ENCODE measurements around the gene AGAP1.

The AGAP1 gene

GRCh38 chr2:235688511-235689426 is 194.9 kb downstream of the AGAP1 start:
- DNase-seq (ENCODE audit: low read depth, low spot score): no peak

DNA sequence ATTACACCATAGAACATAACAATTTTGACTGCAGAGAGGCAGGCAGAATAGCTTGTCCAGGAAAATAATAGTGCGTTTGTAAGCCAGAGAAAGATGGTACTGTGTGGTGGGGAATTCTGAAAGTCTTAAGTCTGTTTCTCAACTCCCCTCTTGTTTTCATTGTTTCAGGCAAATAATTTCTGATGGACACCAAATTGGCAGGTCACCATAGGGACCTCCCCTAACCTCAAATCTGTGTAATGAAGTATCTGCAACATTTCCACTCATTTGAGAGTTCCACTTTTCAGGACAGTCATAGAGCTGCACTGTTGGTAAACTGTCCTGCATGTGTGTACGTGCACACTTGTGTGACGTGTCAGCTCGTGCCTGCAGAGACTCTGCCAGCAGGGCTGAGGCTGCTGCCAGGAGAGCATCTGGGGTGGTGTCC is 195.6 kb downstream of the AGAP1 start:
- no peak for DNase-seq (ENCODE audit: low read depth, low spot score)

GRCh38 chr2:235690082-235690808 is 196.4 kb downstream of the AGAP1 start:
- no peak for DNase-seq (ENCODE audit: low read depth, low spot score)

- DNase-seq (ENCODE audit: low read depth, low spot score): no peak
Observed at GRCh38 chr2:235690809-235691450, 197.1 kb downstream of the AGAP1 start.

- DNase-seq (ENCODE audit: low read depth, low spot score): no peak
Observed at GRCh38 chr2:235692076-235692475, 198.2 kb downstream of the AGAP1 start.

DNA sequence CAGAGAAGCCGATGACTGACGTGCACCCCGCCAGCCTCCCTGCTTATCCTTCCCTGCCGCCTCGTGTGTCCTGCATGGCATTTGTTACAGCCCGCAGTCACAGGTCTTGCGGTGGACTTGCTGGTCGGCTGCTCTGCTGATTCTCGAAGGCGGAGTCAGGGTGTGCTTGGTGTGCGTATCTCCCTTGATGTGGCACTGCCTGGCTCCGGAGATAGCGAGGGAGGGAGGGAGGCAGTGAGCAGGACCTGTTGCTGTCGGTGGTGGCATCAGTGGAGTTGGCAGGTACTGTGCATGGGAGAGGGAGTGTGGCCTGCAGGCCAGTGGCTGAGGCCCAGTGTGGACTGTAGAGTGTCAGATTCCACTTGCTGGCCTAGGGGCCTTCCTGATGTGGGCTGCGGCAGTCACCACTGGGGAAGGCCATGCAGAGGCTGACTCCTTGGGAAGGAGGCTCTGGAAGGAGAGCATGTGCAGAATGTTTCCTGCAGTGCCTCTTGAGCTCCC is 198.9 kb downstream of the AGAP1 start:
- DNase-seq (ENCODE audit: low read depth, low spot score): no peak

- DNase-seq (ENCODE audit: low read depth, low spot score): no peak
Observed at GRCh38 chr2:235693279-235693678, 199.4 kb downstream of the AGAP1 start.

- no peak for DNase-seq (ENCODE audit: low read depth, low spot score)
Observed at GRCh38 chr2:235694721-235695601, 201.1 kb downstream of the AGAP1 start.

- DNase-seq (ENCODE audit: low read depth, low spot score): no peak
Observed at GRCh38 chr2:235695602-235695895, 201.7 kb downstream of the AGAP1 start.

DNA sequence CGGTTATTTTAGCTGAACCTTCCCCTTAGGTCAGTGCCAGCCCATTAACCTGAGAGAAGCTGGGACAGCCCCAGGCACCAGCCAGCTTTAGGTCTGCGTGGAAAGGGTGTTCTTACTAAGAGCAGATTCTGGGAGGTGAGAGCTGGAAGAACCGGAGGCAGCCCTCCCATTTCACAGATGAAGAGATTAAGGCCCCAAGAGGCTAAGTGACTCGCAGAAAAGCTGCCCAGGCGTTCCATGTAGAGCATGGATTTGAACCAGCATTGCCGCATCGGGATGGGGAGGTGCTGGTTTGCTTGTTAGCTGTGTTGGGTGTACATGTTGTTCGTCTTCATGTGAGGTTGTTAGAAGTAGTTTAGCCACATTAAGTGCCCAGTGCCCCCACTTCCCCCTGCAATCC is 203.2 kb downstream of the AGAP1 start:
- DNase-seq (ENCODE audit: low read depth, low spot score): no peak

GRCh38 chr2:235698028-235698427 is 204.2 kb downstream of the AGAP1 start:
- no peak for DNase-seq (ENCODE audit: low read depth, low spot score)

- DNase-seq (ENCODE audit: low read depth, low spot score): no peak
Observed at GRCh38 chr2:235698491-235698890, 204.6 kb downstream of the AGAP1 start.

GRCh38 chr2:235699576-235699975 is 205.7 kb downstream of the AGAP1 start:
- DNase-seq (ENCODE audit: low read depth, low spot score): no peak

GRCh38 chr2:235701206-235701981 is 207.6 kb downstream of the AGAP1 start:
- DNase-seq (ENCODE audit: low read depth, low spot score): no peak

- no peak for DNase-seq (ENCODE audit: low read depth, low spot score)
Observed at GRCh38 chr2:235702186-235702585, 208.3 kb downstream of the AGAP1 start.

DNA sequence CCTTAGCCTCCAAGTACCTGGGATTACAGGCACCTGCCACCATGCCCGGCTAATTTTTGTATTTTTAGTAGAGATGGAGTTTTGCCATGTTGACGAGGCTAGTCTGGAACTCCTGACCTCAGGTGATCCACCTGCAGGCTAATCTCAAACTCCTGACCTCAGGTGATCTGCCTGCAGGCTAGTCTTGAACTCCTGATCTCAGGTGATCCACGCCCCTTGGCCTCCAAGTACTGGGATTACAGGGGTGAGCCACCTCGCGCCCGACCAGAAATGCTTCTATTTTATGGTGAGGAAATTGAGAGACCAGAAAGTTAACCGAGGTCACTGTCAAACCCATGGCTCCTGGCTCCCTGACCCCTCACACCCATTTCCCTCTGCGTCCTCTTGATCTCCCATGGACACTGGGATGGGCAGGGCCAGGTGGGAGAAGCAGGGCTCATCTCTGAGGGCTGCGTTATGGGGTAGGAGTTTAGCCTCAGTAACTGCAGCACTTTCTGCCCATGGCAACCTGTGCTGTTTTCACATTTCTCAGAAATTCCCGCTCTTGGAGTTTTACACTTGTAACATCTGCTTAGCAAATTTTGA is 210.0 kb downstream of the AGAP1 start:
- DNase-seq (ENCODE audit: low read depth, low spot score): no peak

DNA sequence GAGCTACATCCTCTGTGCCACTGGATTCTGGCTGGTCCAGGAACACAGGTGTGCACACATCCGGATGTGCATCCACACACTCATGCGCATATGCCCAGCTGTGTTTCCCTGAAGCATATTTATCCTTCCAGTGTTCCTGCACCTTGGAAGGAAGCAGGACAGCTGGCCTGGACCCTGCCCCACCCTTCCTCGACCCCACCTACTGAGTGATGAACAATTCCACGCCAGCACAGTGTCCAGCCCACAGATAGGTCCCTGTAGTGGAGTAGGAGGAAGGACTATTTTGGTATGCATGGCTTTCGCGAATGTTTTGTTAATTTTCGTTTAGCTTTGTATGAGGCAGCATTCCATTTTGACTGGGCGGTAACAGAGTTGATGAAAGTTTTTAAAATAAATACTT is 211.5 kb downstream of the AGAP1 start:
- no peak for DNase-seq (ENCODE audit: low read depth, low spot score)

GRCh38 chr2:235706506-235706905 is 212.7 kb downstream of the AGAP1 start:
- no peak for DNase-seq (ENCODE audit: low read depth, low spot score)

- no peak for DNase-seq (ENCODE audit: low read depth, low spot score)
Observed at GRCh38 chr2:235707411-235708096, 213.7 kb downstream of the AGAP1 start.
